ENCODE measurements around the gene SPATA2L.
"Not testable (repeated sequence)": the region's sequence is repeated elsewhere in the genome, so short reads cannot be mapped to it uniquely, and the experiment has no call there.

SPATA2L gene

GRCh38 chr16:89700100-89700648, 1.3 kb downstream of the SPATA2L start:
- Histone ChIP-seq H3K4me3 (ENCODE audit: low read length) (peak overlapping the region; percentile 77), H3K9me3 (ENCODE audit: control insufficient read depth, low read depth, low read length) (no peaks in the 10 kb centered on the region), H3K4me1 (ENCODE audit: control insufficient read depth, low read depth, low read length) (peaks cover 10% of the 10 kb centered on the region), H3K36me3 (ENCODE audit: control insufficient read depth, low read depth, low read length) (no peaks in the 10 kb centered on the region), H3K9ac (ENCODE audit: low read length) (peak overlapping the region; percentile 63), H3K27me3 (ENCODE audit: control insufficient read depth, insufficient read depth, low read length) (peaks cover 9% of the 10 kb centered on the region), H3K27ac (ENCODE audit: low read length) (no peak overlapping the region)

DNA sequence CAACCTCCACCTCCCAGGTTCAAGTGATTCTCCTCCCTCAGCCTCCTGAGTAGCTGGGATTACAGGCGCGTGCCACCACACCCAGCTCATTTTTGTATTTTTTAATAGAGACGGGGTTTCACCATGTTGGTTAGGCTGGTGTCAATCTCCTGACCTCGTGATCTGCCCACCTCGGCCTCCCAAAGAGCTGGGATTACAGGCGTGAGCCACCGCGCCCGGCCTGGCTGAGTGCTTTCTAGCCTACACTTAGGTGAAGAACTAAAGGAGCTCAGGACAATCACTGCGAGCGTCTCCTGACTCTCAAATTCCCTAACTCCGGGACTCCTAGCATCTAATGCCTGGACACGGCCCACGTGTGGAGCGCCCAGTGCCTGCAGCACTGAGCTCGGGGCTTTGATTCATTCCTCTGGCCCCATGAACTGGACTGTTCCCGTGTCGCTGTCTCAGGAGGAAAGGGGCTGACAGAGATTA, 1.8 kb downstream of the SPATA2L start:
- not testable (repeated sequence) for H3K27me3 ChIP-seq (ENCODE audit: control insufficient read depth, insufficient read depth, low read length); H3K27ac ChIP-seq (ENCODE audit: low read length); H3K9me3 ChIP-seq (ENCODE audit: control insufficient read depth, low read depth, low read length); H3K36me3 ChIP-seq (ENCODE audit: control insufficient read depth, low read depth, low read length)
- Histone ChIP-seq H3K9ac (ENCODE audit: low read length) (peak overlapping the region; percentile 55), H3K4me1 (ENCODE audit: control insufficient read depth, low read depth, low read length) (peaks cover 10% of the 10 kb centered on the region), H3K4me3 (ENCODE audit: low read length) (peak overlapping the region; percentile 77)

- H3K4me1 ChIP-seq (ENCODE audit: control insufficient read depth, low read depth, low read length), result peaks cover 10% of the 10 kb centered on the region
- H3K9me3 ChIP-seq (ENCODE audit: control insufficient read depth, low read depth, low read length); H3K27me3 ChIP-seq (ENCODE audit: control insufficient read depth, insufficient read depth, low read length); H3K36me3 ChIP-seq (ENCODE audit: control insufficient read depth, low read depth, low read length); H3K4me3 ChIP-seq (ENCODE audit: low read length); H3K27ac ChIP-seq (ENCODE audit: low read length); H3K9ac ChIP-seq (ENCODE audit: low read length): not testable (repeated sequence)
Observed at GRCh38 chr16:89698717-89699116, 2.8 kb downstream of the SPATA2L start.

GRCh38 chr16:89697616-89698331, 3.7 kb downstream of the SPATA2L start:
- Histone ChIP-seq H3K4me1 (ENCODE audit: control insufficient read depth, low read depth, low read length) (peaks cover 10% of the 10 kb centered on the region), H3K27ac (ENCODE audit: low read length) (no peak overlapping the region), H3K27me3 (ENCODE audit: control insufficient read depth, insufficient read depth, low read length) (no peaks in the 10 kb centered on the region), H3K9ac (ENCODE audit: low read length) (no peak overlapping the region), H3K36me3 (ENCODE audit: control insufficient read depth, low read depth, low read length) (peaks cover 9% of the 10 kb centered on the region), H3K9me3 (ENCODE audit: control insufficient read depth, low read depth, low read length) (no peaks in the 10 kb centered on the region), H3K4me3 (ENCODE audit: low read length) (no peak overlapping the region)

- Histone ChIP-seq H3K9me3 (ENCODE audit: control insufficient read depth, low read depth, low read length) (no peaks in the 10 kb centered on the region), H3K27ac (ENCODE audit: low read length) (no peak overlapping the region), H3K36me3 (ENCODE audit: control insufficient read depth, low read depth, low read length) (peaks cover 13% of the 10 kb centered on the region), H3K27me3 (ENCODE audit: control insufficient read depth, insufficient read depth, low read length) (no peaks in the 10 kb centered on the region), H3K9ac (ENCODE audit: low read length) (no peak overlapping the region), H3K4me1 (ENCODE audit: control insufficient read depth, low read depth, low read length) (peaks cover 10% of the 10 kb centered on the region), H3K4me3 (ENCODE audit: low read length) (no peak overlapping the region)
Observed at GRCh38 chr16:89697161-89697615, 4.3 kb downstream of the SPATA2L start.

DNA sequence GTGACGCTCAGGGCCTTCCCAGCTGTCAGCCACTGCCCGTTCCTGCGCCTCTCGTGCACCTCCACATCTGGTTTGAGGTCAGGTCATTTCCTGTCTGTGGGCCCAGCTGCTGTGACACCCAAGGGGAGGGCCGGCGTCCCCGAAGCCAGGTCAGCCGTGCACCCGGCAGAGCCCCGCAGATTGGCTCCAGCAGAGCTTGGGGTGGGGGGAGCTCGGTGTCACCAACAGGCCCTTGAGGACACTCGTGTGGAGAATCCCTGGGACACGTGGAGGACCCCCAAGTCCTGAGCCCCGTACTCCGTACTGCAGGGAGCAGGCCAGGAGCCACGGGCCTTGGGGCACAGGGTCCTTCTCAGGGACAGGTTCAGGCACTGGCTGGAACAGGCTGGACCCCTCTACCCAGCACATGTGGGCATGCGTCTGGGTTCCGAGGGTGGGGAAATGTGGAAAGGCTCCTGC, 4.8 kb downstream of the SPATA2L start:
- Histone ChIP-seq H3K9ac (ENCODE audit: low read length) (no peak overlapping the region), H3K36me3 (ENCODE audit: control insufficient read depth, low read depth, low read length) (peaks cover 18% of the 10 kb centered on the region), H3K4me3 (ENCODE audit: low read length) (no peak overlapping the region), H3K4me1 (ENCODE audit: control insufficient read depth, low read depth, low read length) (peaks cover 10% of the 10 kb centered on the region), H3K27ac (ENCODE audit: low read length) (no peak overlapping the region), H3K9me3 (ENCODE audit: control insufficient read depth, low read depth, low read length) (no peaks in the 10 kb centered on the region), H3K27me3 (ENCODE audit: control insufficient read depth, insufficient read depth, low read length) (no peaks in the 10 kb centered on the region)

DNA sequence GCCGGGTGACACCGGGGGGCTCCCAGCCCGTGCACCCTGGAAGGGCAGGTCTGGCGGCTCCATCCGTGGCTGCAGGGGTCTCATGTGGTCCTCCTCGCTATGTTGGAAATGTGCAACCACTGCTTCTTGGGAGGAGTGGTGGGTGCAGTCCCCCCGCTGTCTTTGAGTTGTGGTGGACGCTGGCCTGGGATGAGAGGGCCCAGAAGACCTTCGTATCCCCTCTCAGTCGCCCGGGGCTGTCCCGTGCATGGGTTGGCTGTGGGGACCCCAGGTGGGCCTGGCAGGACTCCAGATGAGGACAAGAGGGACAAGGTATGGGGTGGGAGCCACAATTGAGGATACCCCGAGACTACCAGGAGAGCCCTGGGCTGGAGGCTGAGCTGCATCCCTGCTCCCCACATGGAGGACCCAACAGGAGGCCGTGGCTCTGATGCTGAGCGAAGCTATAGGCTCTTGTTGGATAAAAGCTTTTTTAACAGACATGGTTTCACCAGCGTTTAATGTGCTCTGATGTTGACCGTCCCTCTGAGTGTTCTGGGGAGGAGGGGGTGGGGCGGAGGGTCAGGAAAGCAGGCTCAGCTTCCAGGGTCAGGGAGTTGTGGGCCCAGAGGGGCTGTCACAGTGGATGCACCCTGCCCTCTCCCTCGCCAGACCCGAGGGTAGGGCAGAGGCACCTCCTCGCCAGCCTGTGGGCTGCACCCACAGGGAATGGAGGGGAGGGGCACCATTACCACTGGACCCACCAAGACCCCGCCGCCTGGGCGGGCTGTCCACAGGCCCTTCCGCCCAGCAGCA, 5.4 kb downstream of the SPATA2L start:
- peaks cover 10% of the 10 kb centered on the region for H3K4me1 ChIP-seq (ENCODE audit: control insufficient read depth, low read depth, low read length)
- H3K9me3 ChIP-seq (ENCODE audit: control insufficient read depth, low read depth, low read length), result no peaks in the 10 kb centered on the region
- no peaks in the 10 kb centered on the region for H3K27me3 ChIP-seq (ENCODE audit: control insufficient read depth, insufficient read depth, low read length)
- no peak overlapping the region for H3K4me3 ChIP-seq (ENCODE audit: low read length)
- H3K36me3 ChIP-seq (ENCODE audit: control insufficient read depth, low read depth, low read length), result peaks cover 24% of the 10 kb centered on the region
- no peak overlapping the region for H3K27ac ChIP-seq (ENCODE audit: low read length)
- H3K9ac ChIP-seq (ENCODE audit: low read length), result no peak overlapping the region

DNA sequence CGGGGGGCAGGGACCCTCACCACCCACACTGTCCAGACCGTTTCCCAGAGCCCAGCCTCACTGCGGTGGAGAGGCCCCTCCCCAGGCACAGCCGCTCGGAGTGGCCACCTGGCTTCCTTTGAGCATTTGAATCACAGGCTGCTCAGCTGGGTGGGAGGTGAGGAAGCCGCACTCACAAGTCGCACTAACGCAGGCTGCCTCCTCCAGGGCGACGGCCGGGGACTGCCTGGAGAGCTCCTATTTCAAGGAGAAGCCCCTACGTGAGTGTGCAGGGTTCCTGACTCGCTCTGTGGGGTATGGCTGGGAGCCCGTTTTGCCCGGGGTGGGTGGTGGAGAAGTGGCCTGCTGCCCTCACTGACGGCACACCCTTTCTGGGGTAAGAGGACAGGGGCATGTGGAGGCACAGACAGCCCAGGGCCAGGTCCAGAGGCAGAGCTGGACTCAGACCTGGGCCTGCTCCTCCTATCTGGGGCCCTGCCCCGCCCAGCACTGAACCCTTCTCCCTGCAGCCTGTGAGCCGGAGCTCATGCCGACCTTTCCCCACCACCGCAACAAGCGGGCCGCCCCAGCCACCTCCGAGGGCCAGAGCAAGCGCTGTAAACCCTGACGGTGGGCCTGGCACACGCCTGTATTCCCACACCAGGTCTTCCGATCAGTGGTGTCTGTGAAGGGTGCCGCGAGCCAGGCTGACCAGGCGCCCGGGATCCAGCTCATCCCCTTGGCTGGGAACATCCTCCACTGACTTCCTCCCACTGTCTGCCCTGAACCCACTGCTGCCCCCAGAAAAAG, 6.2 kb downstream of the SPATA2L start:
- no peaks in the 10 kb centered on the region for H3K27me3 ChIP-seq (ENCODE audit: control insufficient read depth, insufficient read depth, low read length)
- no peak overlapping the region for H3K9ac ChIP-seq (ENCODE audit: low read length)
- peaks cover 27% of the 10 kb centered on the region for H3K36me3 ChIP-seq (ENCODE audit: control insufficient read depth, low read depth, low read length)
- H3K4me3 ChIP-seq (ENCODE audit: low read length), result no peak overlapping the region
- no peaks in the 10 kb centered on the region for H3K9me3 ChIP-seq (ENCODE audit: control insufficient read depth, low read depth, low read length)
- peaks cover 7% of the 10 kb centered on the region for H3K4me1 ChIP-seq (ENCODE audit: control insufficient read depth, low read depth, low read length)
- no peak overlapping the region for H3K27ac ChIP-seq (ENCODE audit: low read length)

- not testable (repeated sequence) for H3K4me1 ChIP-seq (ENCODE audit: control insufficient read depth, low read depth, low read length); H3K4me3 ChIP-seq (ENCODE audit: low read length); H3K27ac ChIP-seq (ENCODE audit: low read length); H3K9ac ChIP-seq (ENCODE audit: low read length); H3K9me3 ChIP-seq (ENCODE audit: control insufficient read depth, low read depth, low read length); H3K27me3 ChIP-seq (ENCODE audit: control insufficient read depth, insufficient read depth, low read length)
- H3K36me3 ChIP-seq (ENCODE audit: control insufficient read depth, low read depth, low read length), result peaks cover 27% of the 10 kb centered on the region
Observed at GRCh38 chr16:89694784-89695085, 6.8 kb downstream of the SPATA2L start.

GRCh38 chr16:89693931-89694783, 7.3 kb downstream of the SPATA2L start:
- H3K9ac ChIP-seq (ENCODE audit: low read length), result no peak overlapping the region
- H3K4me3 ChIP-seq (ENCODE audit: low read length), result no peak overlapping the region
- no peaks in the 10 kb centered on the region for H3K27me3 ChIP-seq (ENCODE audit: control insufficient read depth, insufficient read depth, low read length)
- peaks cover under 1% of the 10 kb centered on the region for H3K4me1 ChIP-seq (ENCODE audit: control insufficient read depth, low read depth, low read length)
- H3K36me3 ChIP-seq (ENCODE audit: control insufficient read depth, low read depth, low read length), result peaks cover 27% of the 10 kb centered on the region
- no peak overlapping the region for H3K27ac ChIP-seq (ENCODE audit: low read length)
- no peaks in the 10 kb centered on the region for H3K9me3 ChIP-seq (ENCODE audit: control insufficient read depth, low read depth, low read length)

All from iPS-18a (cell line).